ENCODE data around the gene GID8. TPM values are rescaled to one million over a fixed set of nuclear protein-coding genes. Genes with fewer than 3 reads are reported as not detected.

GID8 gene
- total RNA-seq, 1 experiment from 2014 or later: 35.6 TPM

DNA sequence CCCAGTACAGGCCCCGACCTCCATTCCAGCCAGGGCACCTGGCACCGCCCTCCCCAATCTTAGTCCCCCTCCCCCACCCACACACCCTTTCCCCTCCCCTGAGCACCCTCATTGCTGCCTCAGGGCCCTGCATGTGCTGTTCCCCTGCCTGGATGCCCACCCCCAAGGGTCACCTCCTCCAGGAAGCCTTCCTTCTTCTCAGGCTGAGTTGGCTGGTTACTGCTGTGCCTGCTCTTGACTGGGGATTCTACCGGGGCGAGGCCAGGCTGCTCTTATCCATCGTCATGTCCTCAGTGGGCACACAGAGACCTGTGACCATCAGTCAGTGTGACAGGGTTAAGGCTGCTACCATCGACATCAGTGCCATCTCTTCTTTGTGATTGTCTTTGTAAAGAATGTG is 45.3 kb downstream of the GID8 start:
- H3K27ac ChIP-seq (ENCODE audit: low read depth, low read length): no peak overlapping the region
- no peak overlapping the region for H3K4me3 ChIP-seq (replicated peaks in 1 of 2; ENCODE audit: low read depth in 1 of 2, low read length in 2 of 2)
- RAD21 ChIA-PET (ENCODE audit: low non-redundant PET in 1 of 2, low total read pairs in 2 of 2, uncharacterized antibody in 2 of 2, unreplicated experiment in 2 of 2): no interaction called here
- no peaks in the 10 kb centered on the region for H4K20me1 ChIP-seq (ENCODE audit: insufficient read depth)
- DNase-seq (ENCODE audit: low read depth, low spot score) (no peak), ATAC-seq (no peak)
- POLR2A ChIA-PET: no interaction called here
- no peaks in the 10 kb centered on the region for H3K9me2 ChIP-seq (ENCODE audit: insufficient read depth)
- no peaks in the 10 kb centered on the region for H3K4me1 ChIP-seq (ENCODE audit: control insufficient read depth in 1 of 2, insufficient read depth in 2 of 2, low read length in 2 of 2)
- H2AFZ ChIP-seq (ENCODE audit: low read depth, low read length, poor library complexity, severe bottlenecking): no peak overlapping the region
- H3K79me2 ChIP-seq (ENCODE audit: insufficient read depth, low read length): no peaks in the 10 kb centered on the region
- no peak for TF ChIP-seq YY1 (IDR thresholded peaks at IDR 0.05; ENCODE audit: extremely low read depth, insufficient replicate concordance, low read depth, low read length)
- TF ChIP-seq POLR2AphosphoS5 (IDR thresholded peaks at IDR 0.05; ENCODE audit: low read depth, low read length): no peak
- TF ChIP-seq TCF7L2 (IDR thresholded peaks at IDR 0.05; ENCODE audit: borderline replicate concordance, extremely low read depth, insufficient read depth, insufficient read length): no peak
- TF ChIP-seq ZNF274 (IDR thresholded peaks at IDR 0.05; ENCODE audit: low read depth, low read length): no peak
- TF ChIP-seq ELF1 (IDR thresholded peaks at IDR 0.05; ENCODE audit: borderline replicate concordance, low read depth): no peak
- TF ChIP-seq CEBPB (IDR thresholded peaks at IDR 0.05; ENCODE audit: low read depth): no peak
- no peak for TF ChIP-seq ZFX (IDR thresholded peaks at IDR 0.05)
- TF ChIP-seq RAD21 (IDR thresholded peaks at IDR 0.05; ENCODE audit: low read depth): no peak
- TF ChIP-seq JUND (IDR thresholded peaks at IDR 0.05): no peak
- no peak for TF ChIP-seq ZBTB33 (IDR thresholded peaks at IDR 0.05; ENCODE audit: extremely low read depth, insufficient replicate concordance, low read length)
- no peak for TF ChIP-seq POLR2A (IDR thresholded peaks at IDR 0.05; ENCODE audit: borderline replicate concordance, extremely low read depth, insufficient read depth, insufficient read length)
- TF ChIP-seq SP1 (IDR thresholded peaks at IDR 0.05; ENCODE audit: low read depth): no peak
- no peak for TF ChIP-seq FOSL1 (IDR thresholded peaks at IDR 0.05; ENCODE audit: low read depth)
- TF ChIP-seq EGR1 (IDR thresholded peaks at IDR 0.05; ENCODE audit: low read depth): no peak
- no peak for TF ChIP-seq SRF (IDR thresholded peaks at IDR 0.05; ENCODE audit: low read depth)
- no peak for TF ChIP-seq EZH2 (IDR thresholded peaks at IDR 0.05)
- TF ChIP-seq, protein P1, sequence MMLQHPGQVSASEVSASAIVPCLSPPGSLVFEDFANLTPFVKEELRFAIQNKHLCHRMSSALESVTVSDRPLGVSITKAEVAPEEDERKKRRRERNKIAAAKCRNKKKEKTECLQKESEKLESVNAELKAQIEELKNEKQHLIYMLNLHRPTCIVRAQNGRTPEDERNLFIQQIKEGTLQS (IDR thresholded peaks at IDR 0.05): no peak
- TF ChIP-seq REST (IDR thresholded peaks at IDR 0.05; ENCODE audit: low read depth): no peak
- TF ChIP-seq CBX3 (IDR thresholded peaks at IDR 0.05; ENCODE audit: low read depth): no peak
- TF ChIP-seq, protein P2, sequence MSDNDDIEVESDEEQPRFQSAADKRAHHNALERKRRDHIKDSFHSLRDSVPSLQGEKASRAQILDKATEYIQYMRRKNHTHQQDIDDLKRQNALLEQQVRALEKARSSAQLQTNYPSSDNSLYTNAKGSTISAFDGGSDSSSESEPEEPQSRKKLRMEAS (IDR thresholded peaks at IDR 0.05): no peak
- no peak overlapping the region for H3K9ac ChIP-seq (ENCODE audit: low read length)
- CTCF ChIA-PET: no interaction called here
- H3K9me3 ChIP-seq (ENCODE audit: control insufficient read depth in 1 of 2, insufficient read depth in 1 of 2, low read depth in 1 of 2, low read length in 2 of 2): no peaks in the 10 kb centered on the region
- H3K27me3 ChIP-seq (ENCODE audit: insufficient read depth, low read length): no peaks in the 10 kb centered on the region
- no peak overlapping the region for H3K4me2 ChIP-seq (ENCODE audit: low read length)
- no peaks in the 10 kb centered on the region for H3K36me3 ChIP-seq (ENCODE audit: control insufficient read depth in 1 of 2, insufficient read depth in 2 of 2, low read length in 2 of 2)
- no TSS peak for BruUV-seq (replicated peaks)
- intact Hi-C loops (cut with micrococcal nuclease): no loop called here
